CD4-positive, alpha-beta T cell treated with Interleukin-17A for 4 hours (primary cell): Measurements from ENCODE around the gene RANBP1.

Experiments used
- DNase-seq: peaks from one replicate; pipeline ENCODE4 v3.0.0-alpha.2; 2020; ENCODE audit warnings: mixed read lengths

The RANBP1 gene

DNA sequence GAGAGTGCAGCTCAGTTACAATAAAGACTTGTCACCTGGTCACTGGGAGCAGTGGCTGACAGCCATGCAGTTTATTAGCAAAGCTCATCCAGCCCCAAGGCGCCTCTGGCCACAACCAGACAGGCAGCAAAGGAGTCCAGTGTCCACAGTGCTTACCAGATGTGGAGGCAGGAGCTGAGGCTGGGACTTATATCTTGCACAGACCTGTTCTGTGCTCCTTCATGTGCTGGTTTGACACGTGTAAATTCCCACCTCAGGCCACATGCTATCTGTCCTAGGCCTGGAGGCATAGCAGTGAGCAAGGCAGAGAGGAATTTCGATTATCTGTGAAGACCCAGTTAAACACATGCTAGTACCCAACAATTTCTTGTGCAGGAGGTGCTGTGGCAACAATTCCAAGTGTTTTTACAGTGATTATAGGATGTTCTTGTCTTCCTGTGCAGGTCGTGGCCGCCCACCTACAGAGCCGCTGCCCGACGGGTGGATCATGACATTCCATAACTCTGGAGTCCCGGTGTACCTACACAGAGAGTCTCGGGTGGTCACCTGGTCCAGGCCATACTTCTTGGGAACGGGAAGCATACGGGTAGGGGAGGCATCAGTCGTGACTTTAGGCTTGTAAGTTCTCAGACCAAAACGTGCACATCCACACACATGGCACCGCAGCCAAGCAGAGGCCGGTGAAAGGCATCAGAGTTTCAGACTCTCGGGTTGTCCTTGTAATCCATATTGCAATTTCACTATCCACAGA is 26.5 kb upstream of the RANBP1 start:
- no peak for DNase-seq

DNA sequence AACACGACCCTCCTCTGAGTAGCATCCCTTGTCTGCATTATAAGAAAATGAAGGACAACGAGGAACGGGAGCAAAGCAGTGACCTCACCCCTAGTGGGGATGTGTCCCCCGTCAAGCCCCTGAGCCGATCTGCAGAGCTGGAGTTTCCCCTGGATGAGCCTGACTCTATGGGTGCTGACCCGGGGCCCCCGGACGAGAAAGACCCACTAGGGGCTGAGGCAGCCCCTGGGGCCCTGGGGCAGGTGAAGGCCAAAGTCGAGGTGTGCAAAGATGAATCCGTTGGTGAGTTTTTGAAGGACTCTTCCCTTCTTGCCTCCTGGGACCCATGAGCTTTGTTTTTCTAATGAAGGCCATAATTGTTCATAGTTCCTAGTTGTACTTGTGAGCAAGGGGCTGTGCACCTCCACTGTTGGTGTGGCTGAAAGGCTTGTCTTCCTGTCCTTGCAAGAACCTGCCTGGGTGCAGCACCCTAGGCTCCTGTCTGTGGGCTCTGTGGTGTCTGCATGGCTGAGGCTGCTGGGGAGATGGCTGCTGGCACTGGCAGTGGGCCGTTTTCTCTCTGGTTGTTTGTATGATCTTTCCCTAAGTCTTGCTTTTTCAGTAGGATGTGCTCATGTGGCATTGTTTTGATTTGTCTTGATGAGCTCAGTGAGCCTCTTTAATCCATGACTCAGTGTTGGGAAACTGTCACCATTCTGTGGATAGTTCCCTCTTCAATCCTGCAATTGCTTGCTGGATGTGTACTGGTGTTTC is 25.8 kb upstream of the RANBP1 start:
- no peak for DNase-seq

DNA sequence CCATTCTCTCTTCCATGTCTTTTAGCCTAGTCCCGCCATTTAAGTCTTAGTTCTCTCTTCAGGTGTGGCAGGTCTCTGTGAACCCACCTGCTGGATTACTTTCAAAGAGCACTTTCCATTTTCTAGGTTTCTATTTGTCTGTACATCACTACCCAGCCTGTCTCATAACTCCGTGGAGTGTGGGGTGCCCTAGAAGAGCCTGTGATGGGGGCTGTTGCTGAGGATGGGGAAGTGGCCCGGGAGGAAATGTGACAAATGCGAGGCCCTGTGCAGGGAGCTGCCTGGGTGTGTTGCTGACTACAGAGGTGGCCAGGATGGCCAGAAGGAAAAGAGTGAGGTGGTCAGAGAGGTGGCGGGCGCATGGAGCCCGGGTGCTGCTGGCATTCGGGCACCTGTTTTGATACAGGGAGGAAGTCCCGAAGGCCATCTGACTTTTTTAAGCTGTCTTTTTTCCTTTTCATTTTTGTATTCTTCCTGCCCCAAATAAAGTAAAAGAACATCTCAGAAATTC is 25.1 kb upstream of the RANBP1 start:
- no peak for DNase-seq

DNA sequence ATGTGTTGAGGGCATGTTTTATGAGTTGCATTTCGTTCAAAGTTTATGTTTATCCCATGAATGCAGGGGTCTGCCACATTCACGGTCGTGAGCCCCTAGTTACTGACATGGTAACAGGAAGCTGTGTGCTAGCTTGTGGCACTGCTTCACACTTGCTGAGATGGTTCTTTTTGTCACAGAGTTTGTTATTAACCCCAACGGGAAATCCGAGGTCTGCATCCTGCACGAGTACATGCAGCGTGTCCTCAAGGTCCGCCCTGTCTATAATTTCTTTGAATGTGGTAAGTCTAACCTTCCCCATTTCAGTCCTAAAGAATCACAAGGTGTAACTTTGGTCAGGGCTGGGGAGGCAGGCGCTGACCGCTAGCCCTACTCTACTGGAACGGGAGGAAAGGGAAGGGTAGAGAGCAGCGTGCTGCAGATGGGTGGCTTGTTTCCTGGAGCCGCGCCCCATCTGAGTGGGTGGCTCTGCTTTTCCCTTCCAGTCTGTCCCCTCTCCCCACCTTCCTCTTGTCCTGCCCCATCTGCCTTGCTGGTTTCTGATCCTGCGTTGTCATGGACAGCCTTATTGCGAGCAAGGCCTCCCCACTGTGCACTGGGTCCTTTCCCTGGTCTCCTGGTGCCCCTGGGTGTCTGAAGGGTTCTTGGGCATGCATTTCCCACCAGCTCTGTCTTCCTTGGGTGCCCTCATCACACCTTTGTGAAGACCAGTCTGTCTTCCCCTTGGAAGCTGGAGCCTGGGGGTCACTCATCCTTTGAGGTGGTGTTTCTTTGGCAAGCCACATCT is 24.0 kb upstream of the RANBP1 start:
- no peak for DNase-seq

DNA sequence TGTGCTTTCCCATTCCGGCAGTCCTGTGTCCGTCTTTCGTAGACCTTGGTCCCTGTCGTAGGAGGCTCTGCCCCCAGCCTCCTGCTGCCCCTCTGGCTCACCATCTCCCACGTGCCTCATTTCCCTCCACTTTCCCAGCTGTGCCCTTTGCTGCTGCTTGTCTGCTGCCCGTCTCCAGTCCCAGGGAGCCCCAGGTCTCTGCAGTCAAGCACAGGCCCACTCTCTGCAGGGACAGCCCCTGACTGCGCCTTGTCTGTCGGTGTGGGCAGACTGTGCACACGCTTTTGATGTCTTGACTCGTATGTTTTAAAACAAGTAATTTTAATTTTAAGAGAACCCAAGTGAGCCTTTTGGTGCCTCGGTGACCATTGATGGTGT is 23.4 kb upstream of the RANBP1 start:
- no peak for DNase-seq

DNA sequence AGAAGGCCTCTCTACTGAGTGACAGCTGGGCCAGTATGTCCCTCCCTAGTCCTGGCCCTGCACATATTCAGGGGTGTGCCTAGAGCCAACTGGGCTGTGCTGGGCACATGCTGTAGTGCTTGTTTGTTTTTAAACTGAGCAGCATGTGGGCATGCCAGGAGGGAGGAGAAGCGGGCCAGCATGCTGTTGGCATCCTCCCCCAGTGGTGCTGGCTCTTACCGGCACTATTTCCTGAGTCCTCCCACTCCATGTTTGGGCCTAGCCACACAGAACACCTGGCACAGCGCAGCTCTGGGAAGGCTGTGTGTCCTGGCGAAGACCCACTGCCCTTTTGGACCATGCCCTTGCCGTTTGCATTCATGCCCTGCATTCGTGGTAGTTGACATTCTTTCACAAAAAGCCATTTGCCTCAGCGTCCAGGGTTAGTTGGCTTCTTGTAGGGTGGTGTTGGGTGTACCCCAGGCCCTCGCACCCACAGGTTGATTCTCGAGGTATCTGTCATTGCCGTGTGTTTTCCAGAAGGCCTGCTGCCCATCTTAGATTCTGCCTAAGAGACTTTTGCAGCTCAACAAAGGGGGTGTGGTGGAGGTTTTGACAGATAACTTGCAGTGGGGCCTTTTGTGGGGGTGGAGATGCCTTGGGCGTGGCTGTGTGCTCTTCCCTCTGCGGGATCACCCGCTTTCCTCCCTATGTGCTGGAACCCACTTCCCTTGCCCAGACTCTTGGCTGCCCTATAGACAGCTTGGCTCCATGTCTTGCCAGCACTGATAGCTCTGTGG is 22.3 kb upstream of the RANBP1 start:
- DNase-seq: no peak

DNA sequence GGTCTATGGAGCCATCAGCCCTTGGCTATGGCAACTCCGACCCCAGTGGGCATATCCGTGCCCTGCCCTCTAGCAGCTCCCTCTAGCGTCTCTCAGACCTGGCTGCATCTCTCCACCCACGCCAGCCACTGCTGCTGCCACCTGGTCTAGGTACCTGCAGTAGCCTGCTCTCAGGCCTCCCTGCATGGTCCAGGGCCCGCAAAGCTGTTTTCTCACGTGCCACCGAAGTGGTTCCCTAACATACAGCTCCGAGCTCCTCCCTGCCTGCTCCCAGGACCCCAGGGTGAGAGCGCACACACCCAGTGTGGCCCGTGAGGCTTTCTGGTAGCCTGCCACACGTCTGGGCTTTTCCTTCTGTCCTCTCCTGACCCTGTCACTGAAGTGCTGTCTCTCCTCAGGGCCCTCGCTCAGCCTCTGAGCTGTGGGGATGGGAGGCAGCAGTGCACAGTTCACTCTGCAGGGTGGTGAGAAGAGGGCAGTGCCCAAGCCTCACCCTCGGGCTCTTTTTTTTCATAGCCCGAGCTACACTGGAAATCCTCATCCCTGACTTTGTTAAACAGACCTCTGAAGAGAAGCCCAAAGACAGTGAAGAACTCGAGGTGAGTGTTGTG is 21.6 kb upstream of the RANBP1 start:
- DNase-seq: no peak

DNA sequence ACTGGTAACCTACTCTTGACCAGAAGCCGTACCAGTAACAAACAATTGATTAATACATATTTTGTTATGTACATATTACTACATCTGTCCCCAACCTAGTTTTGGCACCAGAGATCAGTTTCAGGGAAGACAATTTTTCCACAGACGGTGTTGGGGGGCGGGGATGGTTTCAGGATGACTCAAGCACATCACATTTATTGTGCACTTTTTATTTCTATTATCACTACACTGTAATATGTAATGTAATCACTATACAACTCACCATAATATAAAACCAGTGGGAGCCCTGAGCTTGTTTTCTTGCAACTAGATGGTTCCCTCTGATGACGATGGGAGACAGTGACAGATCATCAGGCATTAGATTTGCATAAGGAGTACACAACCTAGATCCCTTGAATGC is 20.4 kb upstream of the RANBP1 start:
- DNase-seq: no peak

DNA sequence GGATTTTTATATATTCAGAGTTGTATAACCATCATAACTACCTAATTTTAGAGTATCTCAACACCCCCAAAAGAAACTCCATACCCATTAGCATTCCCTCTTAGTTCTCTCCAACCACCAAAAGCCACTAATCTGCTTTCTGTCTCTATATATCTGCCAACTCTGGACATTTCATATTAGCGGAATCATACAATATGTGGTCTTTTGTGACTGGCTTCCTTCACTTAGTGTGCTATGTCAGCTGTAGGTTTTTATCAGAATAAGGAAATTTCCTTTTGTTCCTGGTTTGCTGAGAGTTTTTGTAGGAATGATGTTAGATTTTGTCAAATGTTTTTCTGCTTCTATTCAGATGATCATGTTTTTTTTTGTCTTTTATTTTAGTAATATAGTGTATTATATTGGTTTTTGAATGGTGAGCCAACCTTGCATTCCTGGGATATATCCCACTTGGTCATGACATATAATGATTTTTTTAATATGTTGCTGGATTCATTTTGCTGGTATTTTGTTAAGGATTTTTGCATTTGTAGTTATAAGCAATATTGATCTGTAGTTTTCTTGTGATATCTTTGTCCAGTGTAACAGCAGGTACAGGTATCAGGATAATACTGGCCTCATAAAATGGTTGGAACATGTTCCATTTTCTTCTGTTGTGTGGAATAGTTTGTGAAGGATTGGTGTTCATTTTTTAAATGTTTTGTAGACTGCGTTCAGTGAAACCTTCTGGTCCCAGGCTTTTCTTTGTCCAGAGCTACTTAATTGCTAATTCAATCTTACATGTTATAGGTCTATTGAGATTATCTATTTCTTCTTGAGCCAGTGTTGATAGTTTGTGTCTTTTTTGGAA is 19.1 kb upstream of the RANBP1 start:
- no peak for DNase-seq

DNA sequence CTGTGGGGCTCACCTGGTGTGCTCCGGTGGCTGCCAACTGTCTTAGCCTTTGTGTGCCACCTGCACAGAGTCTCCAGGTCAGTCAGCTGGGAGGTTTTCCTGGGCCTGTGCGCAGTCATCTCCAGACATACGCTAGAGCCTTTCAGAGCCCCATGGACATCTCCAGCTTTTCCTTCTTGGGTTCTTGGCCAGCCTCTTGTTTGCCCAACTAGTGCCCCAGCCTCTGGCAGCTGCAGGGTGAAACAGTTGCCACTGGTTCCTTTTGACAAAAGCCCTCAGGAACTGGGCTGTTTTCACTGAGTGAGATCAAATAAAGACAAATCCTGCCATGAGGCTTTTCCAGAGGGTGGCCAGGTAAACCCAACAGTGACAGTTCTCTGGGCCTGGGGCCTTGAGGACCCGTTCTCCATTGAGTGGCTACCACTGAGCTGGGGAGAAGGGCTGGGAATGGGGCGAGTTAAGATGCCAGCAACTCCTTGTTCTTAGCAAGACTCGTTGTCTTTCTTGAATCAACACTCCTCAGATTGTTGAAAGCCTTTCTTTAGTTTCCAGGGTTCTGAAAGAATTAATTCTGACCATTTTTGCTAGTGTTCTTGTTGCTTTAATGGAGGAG is 16.7 kb upstream of the RANBP1 start:
- DNase-seq: no peak

DNA sequence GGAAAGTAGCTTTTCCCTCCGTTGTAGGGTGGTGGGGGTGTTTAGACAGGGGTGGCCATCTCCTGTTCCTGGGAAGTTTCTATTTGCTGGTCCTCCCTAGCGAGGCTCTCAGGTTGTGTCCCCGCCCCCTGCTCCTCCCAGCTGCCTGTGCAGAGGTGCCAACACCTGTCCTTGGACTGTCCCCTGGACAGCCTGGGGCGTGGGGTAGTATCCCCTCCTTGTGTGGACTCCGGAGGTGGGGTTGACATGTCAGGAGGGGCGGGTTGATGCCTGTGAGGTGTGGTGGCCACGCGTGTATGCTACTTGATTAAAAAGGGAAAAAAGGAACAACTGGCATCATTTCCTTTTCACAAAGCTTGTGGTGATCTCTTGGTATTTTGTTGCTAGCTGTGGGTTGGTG is 14.3 kb upstream of the RANBP1 start:
- no peak for DNase-seq

DNA sequence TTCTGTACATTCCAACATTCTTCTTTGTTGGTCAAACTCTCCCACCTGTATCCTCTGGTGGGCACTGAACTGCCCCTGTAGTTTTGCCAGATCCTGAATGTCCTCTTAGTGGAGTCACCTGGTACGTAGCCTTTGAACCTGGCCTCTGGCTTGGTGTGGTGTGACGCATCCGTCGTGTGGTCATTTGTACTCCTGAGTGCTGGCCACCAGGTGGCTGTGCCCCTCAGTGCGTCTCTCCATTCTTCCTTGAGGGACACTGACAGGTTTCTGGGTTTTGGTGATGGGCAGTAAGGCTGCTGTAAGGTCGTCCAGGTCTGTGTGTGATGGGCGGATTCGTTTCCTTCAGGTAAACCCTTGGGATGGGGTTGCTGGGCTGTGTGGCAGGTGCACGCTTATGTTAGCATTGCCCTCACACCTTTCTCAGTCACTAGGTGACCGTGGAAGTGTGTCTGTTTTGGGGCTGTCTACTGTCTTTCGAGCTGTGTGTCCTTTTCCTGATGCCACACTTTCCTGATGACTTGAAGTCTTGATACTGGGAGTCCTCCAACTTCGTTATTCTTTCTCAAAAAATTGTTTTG is 13.6 kb upstream of the RANBP1 start:
- DNase-seq: no peak

DNA sequence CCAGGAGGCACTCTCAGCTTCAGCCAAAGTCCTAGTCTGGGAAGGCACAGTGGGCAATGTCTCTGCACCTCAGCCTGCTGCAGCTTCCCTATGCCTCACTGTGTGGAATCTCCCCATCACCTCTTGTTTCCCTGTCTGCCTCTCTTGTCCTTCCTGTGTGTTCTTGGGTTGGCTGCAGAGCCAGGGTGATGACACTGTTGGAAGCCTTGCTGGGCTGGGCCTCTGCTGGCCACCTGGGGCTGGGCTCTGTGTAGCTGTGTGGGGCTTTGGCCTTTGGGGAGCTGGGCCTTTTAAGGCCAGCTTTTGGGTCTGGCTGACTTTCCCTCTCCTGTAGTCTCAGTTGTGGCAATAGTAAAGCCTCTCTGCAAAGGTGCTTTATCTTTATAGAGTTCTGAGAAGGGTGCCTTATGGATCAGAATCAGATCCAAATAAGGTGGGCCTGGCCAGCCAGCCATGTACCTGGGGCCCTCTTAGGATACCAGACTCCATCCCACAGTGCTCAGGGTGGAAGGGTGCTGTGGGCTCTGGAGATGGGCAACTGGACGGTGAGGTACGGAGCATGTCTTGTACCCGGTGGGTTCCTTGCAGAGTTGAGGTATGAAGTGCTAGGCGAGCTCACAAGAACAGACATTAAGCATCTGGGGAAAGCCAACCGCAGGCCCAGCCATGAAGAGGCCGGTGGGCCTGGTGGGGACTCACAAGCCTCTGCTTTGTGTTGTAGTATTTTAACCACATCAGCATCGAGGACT is 10.3 kb upstream of the RANBP1 start:
- no peak for DNase-seq

DNA sequence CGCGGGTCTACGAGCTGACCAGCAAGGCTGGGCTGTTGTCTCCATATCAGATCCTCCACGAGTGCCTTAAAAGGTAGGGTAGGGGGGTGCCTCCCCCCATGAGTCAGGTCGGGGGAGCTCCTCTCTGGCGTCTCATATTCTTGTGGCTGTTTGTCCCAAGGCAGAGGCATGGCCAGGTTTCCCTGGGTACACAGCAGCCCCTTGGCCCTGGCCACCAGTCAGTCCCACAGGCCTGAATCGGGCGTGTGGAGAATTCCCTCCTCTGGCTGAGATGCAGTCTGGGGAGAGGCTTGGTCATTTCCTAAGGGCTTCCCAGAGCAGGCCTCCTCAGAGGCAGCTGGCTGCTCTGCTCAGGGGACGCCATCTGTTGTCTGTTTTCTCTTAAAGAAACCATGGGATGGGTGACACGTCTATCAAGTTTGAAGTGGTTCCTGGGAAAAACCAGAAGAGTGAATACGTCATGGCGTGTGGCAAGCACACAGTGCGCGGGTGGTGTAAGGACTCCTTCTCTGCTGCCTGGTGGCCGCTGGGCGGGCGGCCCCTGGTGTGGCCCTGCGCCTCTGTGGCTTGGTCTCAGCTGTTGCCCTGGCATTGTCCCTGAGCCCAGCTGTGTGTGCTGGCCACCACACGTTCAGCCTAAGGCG is 9.6 kb upstream of the RANBP1 start:
- no peak for DNase-seq

DNA sequence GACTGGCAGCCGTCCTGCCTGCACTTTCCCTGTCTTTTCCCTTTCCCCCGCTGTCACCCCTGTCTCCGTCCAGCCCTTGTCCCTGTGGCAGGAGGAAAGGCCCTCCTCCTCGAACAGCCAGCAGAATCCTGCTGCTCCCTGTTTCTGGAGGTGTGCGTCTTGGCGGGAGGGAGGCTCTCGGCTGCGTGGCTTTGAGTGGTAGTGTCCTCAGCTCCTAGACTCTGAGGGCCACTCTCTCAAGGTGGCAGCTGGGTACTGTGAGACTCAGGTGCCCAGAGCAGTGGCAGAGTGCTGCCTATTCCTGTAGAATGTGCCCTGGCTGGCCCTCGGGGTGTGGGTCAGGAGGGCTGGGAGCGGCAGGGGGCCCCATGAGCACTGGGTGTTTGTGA is 9.1 kb upstream of the RANBP1 start:
- DNase-seq: no peak

DNA sequence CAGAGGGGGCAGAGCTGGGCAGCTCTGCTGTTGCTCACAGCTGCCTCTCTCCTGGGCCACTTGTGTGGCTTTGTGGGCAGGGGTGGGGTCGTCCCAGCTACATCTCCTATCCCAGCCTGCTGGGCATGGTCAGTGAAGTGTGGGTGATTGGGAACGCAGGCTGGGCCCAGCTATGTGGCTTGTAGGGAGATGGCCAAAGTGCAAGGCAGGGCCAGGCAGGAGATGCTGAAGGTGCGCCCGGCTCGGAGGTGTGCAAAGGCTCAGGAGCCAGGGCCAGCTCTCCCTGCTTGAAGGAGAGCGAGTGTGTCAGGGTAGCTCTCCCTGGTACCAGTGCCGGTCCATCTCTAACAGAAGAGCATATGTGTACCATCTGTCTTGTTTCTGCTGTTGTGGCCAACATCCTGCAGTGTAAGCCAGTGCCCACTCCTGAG is 8.4 kb upstream of the RANBP1 start:
- DNase-seq: no peak

DNA sequence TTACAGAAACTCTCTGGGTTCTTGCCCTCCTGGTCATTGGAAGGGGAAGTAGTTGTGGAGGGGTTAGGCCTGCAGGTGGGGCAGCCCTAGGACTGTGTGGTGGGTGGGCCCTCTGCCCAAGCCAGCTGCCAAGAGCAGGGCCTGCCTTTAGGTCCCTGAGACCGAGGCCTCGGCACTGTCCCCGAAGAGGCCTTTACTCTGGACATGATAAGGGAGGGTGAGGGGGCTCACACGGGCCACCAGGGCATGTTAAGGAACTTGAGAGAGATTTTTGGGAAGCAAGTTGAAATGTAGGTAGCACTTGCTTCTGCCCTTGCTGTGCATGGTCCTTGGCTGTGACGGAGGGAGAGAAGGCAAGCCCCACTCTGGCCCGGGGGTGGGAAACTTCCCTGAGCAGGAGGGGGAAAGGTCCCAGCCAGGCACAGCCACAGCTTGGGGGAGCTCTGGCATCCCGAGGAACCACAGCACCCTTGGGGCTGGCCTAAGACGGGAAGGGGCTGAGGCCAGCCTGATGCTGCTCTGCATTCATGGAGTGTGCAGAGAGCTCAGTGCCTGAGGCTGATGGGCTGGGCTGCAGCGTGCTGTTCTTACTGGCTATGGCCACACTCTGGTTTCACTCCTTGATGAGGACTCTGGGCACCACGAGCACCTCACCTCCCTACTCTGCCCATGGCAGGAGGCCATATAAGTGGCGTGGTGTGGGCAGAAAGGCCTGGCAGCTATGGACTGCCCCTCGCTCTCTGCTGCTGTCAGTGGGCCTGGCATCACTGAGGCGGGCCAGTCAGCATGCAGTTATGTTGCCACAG is 7.8 kb upstream of the RANBP1 start:
- no peak for DNase-seq

DNA sequence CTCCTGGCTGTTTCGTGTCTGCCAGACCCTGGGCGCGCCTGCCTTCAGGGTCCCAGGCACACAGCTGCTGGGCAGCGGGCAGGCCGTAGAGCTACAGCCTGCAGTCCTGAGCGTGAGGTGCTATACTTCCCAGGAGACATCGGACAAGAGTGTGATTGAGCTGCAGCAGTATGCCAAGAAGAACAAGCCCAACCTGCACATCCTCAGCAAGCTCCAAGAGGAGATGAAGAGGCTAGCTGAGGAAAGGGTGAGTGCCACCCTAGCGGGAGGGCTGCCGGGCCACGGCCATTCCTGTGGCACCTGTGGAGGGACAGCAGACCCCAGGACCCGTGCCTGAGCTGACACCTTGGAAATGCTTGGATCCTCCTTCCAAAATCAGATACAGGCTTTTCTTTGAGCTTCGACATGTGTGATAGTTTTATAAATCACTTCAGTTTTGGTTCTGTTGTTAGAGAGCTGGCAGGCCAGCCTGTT is 7.1 kb upstream of the RANBP1 start:
- no peak for DNase-seq
